ENCODE data around the gene IPO11. TPM values are rescaled to one million over a fixed set of nuclear protein-coding genes. Genes with fewer than 3 reads are reported as not detected.
"Not testable (repeated sequence)": the region's sequence is repeated elsewhere in the genome, so short reads cannot be mapped to it uniquely, and the experiment has no call there.

IPO11 gene
- total and polyA plus RNA-seq, 7 experiments from 2014 or later = 5.9 to 29.0 (median 23.2) TPM

DNA sequence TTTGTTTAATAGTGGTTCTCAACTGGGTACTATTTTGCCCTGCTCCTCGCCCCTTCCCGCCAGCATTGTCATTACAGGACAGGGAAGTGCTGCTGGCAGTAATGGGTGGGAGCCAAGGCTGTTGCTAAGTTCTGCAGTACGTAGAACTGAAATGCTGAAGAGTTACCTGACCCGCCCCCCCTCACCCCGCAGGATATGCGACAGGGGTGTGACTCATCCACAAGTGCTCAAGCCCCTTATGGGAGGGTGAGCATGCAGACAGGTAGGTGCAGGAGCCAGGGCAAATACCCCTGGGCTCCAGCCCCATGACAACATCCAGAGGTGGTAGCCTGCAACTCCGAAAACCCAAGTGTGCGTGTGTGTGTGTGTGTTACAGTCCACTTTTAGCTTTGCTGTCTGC, 201.8 kb downstream of the IPO11 start:
- no peaks in the 10 kb centered on the region for H3K27me3 Mint-ChIP-seq

DNA sequence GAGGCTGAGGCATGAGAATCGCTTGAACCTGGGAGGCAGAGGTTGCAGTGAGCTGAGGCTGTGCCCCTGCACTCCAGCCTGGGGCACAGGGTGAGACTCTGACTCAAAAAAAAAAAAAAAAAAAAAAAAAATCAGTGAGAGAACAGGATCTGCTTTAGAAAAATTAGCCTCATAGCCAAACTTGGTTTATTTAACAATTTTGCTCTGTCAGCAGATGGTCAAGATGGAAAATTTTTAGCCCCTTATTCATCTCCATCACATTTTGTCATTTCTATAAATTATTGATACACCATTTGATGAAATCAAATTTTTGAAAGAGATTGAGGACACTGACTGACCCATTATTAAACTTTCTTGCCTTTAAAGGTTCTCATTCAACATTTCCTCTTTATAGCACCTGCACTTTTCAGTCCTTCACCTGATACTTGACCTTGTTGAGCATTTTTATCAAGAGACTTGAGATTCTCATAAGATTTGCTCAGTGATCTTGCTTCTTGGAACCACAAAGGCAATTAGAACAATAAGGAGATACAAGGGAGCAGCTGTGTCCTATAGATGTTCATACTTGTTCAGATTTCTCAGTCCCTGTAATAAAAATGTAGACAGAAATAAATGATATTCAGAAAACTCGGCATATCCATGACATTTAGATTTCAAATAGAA, 204.2 kb downstream of the IPO11 start:
- peaks cover 0 to 11% (median 0%) of the 10 kb centered on the region in 7 donors for H3K4me1 Mint-ChIP-seq
- H3K9me3 Mint-ChIP-seq = peaks cover 0 to 2% (median 0%) of the 10 kb centered on the region in 11 donors
- Histone ChIP-seq H3K4me1 (ENCODE audit: control insufficient read depth in 2 of 2, insufficient read depth in 2 of 2, low read length in 2 of 2) (no peaks in the 10 kb centered on the region), H3K9me3 (ENCODE audit: control insufficient read depth in 2 of 3, low read length in 3 of 3) (no peaks in the 10 kb centered on the region), H3K27me3 (ENCODE audit: control insufficient read depth in 2 of 2, insufficient read depth in 2 of 2, low read length in 2 of 2) (no peaks in the 10 kb centered on the region), H3K27ac (ENCODE audit: low read depth, low read length) (no peak overlapping the region), H3K36me3 (ENCODE audit: control insufficient read depth in 2 of 3, insufficient read depth in 3 of 3, low read length in 3 of 3) (no peaks in the 10 kb centered on the region), H3K4me3 (ENCODE audit: low read length) (no peak overlapping the region)
- intact Hi-C loops (cut with micrococcal nuclease) = no loop called here
- no peaks in the 10 kb centered on the region for H3K27me3 Mint-ChIP-seq
- H3K4me3 Mint-ChIP-seq = no peak overlapping the region
- ATAC-seq = no peak
- POLR2A ChIA-PET = no interaction called here
- CTCF ChIA-PET = no interaction called here
- no peak for DNase-seq
- no peak overlapping the region for H3K27ac Mint-ChIP-seq
- H3K36me3 Mint-ChIP-seq = peaks cover 0 to 29% (median 15%) of the 10 kb centered on the region in 5 donors

More for the DNA sequence above, 201.8 kb downstream of the IPO11 start:
- Histone ChIP-seq H3K27me3 (ENCODE audit: control insufficient read depth in 2 of 2, insufficient read depth in 2 of 2, low read length in 2 of 2) (no peaks in the 10 kb centered on the region), H3K9me3 (ENCODE audit: control insufficient read depth in 2 of 3, low read length in 3 of 3) (no peaks in the 10 kb centered on the region), H3K4me3 (ENCODE audit: low read length) (no peak overlapping the region), H3K36me3 (ENCODE audit: control insufficient read depth in 2 of 3, insufficient read depth in 3 of 3, low read length in 3 of 3) (no peaks in the 10 kb centered on the region), H3K4me1 (ENCODE audit: control insufficient read depth in 2 of 2, insufficient read depth in 2 of 2, low read length in 2 of 2) (no peaks in the 10 kb centered on the region), H3K27ac (ENCODE audit: low read depth, low read length) (no peak overlapping the region)
- DNase-seq (no peak), ATAC-seq (no peak)
- Mint-ChIP-seq H3K4me1 (peaks cover 0 to 5% (median 0%) of the 10 kb centered on the region in 7 donors), H3K36me3 (peaks cover 5 to 38% (median 25%) of the 10 kb centered on the region in 5 donors), H3K27ac (no peak overlapping the region), H3K4me3 (no peak overlapping the region), H3K9me3 (peaks cover 0 to 4% (median 0%) of the 10 kb centered on the region in 11 donors)
- CTCF ChIA-PET = no interaction called here
- POLR2A ChIA-PET = no interaction called here
- intact Hi-C loops (cut with micrococcal nuclease) = no loop called here

- peaks cover 0 to 26% (median 15%) of the 10 kb centered on the region in 5 donors for H3K36me3 Mint-ChIP-seq
- intact Hi-C loops (cut with micrococcal nuclease) = no loop called here
- ChIA-PET CTCF (no interaction called here), POLR2A (no interaction called here)
- Histone ChIP-seq H3K27me3 (ENCODE audit: control insufficient read depth in 2 of 2, insufficient read depth in 2 of 2, low read length in 2 of 2) (no peaks in the 10 kb centered on the region), H3K4me3 (ENCODE audit: low read length) (no peak overlapping the region), H3K27ac (ENCODE audit: low read depth, low read length) (no peak overlapping the region), H3K9me3 (ENCODE audit: control insufficient read depth in 2 of 3, low read length in 3 of 3) (no peaks in the 10 kb centered on the region), H3K36me3 (ENCODE audit: control insufficient read depth in 2 of 3, insufficient read depth in 3 of 3, low read length in 3 of 3) (no peaks in the 10 kb centered on the region), H3K4me1 (ENCODE audit: control insufficient read depth in 2 of 2, insufficient read depth in 2 of 2, low read length in 2 of 2) (no peaks in the 10 kb centered on the region)
- peak overlapping the region in 1 of 9 donors; percentile 32 for H3K27ac Mint-ChIP-seq
- H3K9me3 Mint-ChIP-seq = peaks cover 0 to 2% (median 0%) of the 10 kb centered on the region in 11 donors
- H3K4me1 Mint-ChIP-seq = peaks cover 0 to 11% (median 0%) of the 10 kb centered on the region in 7 donors
- no peaks in the 10 kb centered on the region for H3K27me3 Mint-ChIP-seq
- ATAC-seq (no peak), DNase-seq (no peak)
- no peak overlapping the region for H3K4me3 Mint-ChIP-seq
Measured at GRCh38 chr5:62617943-62618342, 205.4 kb downstream of the IPO11 start.

DNA sequence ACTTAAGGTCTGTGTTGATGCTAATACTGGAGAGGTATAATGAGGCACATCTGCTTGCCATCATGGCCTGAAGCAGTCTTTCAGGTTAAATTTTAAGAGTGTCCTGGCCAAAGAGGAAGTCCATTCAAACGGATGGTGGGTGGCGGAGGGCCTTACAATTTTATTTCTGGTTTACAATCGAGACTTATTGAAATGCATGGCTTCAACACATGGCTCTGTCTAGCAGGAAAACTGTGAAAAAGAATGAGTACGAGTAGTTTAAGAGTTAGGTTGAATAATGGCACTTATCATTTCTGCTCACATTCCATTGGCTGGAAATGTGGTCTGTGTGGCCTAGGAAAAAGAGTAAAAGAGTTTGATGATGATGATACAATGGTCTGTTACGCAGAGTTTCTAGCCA, 208.2 kb downstream of the IPO11 start:
- H3K9me3 Mint-ChIP-seq = no peaks in the 10 kb centered on the region
- CTCF ChIA-PET = no interaction called here
- ATAC-seq = no peak
- H3K4me1 Mint-ChIP-seq = peaks cover 0 to 6% (median 0%) of the 10 kb centered on the region in 7 donors
- Histone ChIP-seq H3K27me3 (ENCODE audit: control insufficient read depth in 2 of 2, insufficient read depth in 2 of 2, low read length in 2 of 2) (no peaks in the 10 kb centered on the region), H3K4me1 (ENCODE audit: control insufficient read depth in 2 of 2, insufficient read depth in 2 of 2, low read length in 2 of 2) (no peaks in the 10 kb centered on the region), H3K36me3 (ENCODE audit: control insufficient read depth in 2 of 3, insufficient read depth in 3 of 3, low read length in 3 of 3) (no peaks in the 10 kb centered on the region), H3K4me3 (ENCODE audit: low read length) (no peak overlapping the region), H3K9me3 (ENCODE audit: control insufficient read depth in 2 of 3, low read length in 3 of 3) (no peaks in the 10 kb centered on the region), H3K27ac (ENCODE audit: low read depth, low read length) (no peak overlapping the region)
- H3K27ac Mint-ChIP-seq = peak overlapping the region in 1 of 9 donors; percentile 78
- no peaks in the 10 kb centered on the region for H3K27me3 Mint-ChIP-seq
- intact Hi-C loops (cut with micrococcal nuclease) = no loop called here
- POLR2A ChIA-PET = no interaction called here
- H3K36me3 Mint-ChIP-seq = peaks cover 0 to 5% (median 0%) of the 10 kb centered on the region in 5 donors
- DNase-seq = no peak
- H3K4me3 Mint-ChIP-seq = no peak overlapping the region

- ChIA-PET POLR2A (no interaction called here), CTCF (no interaction called here)
- Histone ChIP-seq H3K36me3 (ENCODE audit: control insufficient read depth in 2 of 3, insufficient read depth in 3 of 3, low read length in 3 of 3) (no peaks in the 10 kb centered on the region), H3K4me3 (ENCODE audit: low read length) (no peak overlapping the region), H3K27ac (ENCODE audit: low read depth, low read length) (no peak overlapping the region), H3K4me1 (ENCODE audit: control insufficient read depth in 2 of 2, insufficient read depth in 2 of 2, low read length in 2 of 2) (no peaks in the 10 kb centered on the region), H3K9me3 (ENCODE audit: control insufficient read depth in 2 of 3, low read length in 3 of 3) (no peaks in the 10 kb centered on the region), H3K27me3 (ENCODE audit: control insufficient read depth in 2 of 2, insufficient read depth in 2 of 2, low read length in 2 of 2) (no peaks in the 10 kb centered on the region)
- ATAC-seq = no peak
- intact Hi-C loops (cut with micrococcal nuclease) = no loop called here
- Mint-ChIP-seq H3K27me3 (no peaks in the 10 kb centered on the region), H3K27ac (peak overlapping the region in 2 of 9 donors; percentile 22 to 78), H3K4me1 (peaks cover 0 to 6% (median 0%) of the 10 kb centered on the region in 7 donors), H3K9me3 (no peaks in the 10 kb centered on the region), H3K4me3 (no peak overlapping the region), H3K36me3 (peaks cover 0 to 4% (median 0%) of the 10 kb centered on the region in 5 donors)
- no peak for DNase-seq
Measured at GRCh38 chr5:62621280-62621679, 208.7 kb downstream of the IPO11 start.

- H3K9me3 ChIP-seq (ENCODE audit: control insufficient read depth in 2 of 3, low read length in 3 of 3) = no peaks in the 10 kb centered on the region
- intact Hi-C loops (cut with micrococcal nuclease) = no loop called here
Measured at GRCh38 chr5:62623271-62623670, 210.7 kb downstream of the IPO11 start.

DNA sequence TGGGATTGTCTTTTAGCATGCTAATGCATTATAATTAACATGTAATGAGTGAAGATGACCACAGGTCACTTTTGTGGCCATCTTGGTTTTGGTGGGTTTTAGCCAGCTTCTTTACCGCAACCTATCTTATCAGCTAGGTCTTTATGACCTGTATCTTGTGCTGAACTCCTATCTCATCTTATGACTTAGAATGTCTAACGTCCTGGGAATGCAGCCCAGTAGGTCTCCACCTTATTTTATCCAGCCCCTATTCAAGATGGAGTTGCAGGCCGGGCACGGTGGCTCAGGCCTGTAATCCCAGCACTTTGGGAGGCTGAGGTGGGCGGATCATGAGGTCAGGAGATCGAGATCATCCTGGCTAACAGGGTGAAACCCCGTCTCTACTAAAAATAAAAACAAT, 211.9 kb downstream of the IPO11 start:
- H3K4me1 ChIP-seq (ENCODE audit: control insufficient read depth in 2 of 2, insufficient read depth in 2 of 2, low read length in 2 of 2); POLR2A ChIA-PET; H3K4me3 Mint-ChIP-seq; H3K9me3 ChIP-seq (ENCODE audit: control insufficient read depth in 2 of 3, low read length in 3 of 3); ATAC-seq; H3K27me3 Mint-ChIP-seq; H3K4me1 Mint-ChIP-seq; intact Hi-C loops (cut with micrococcal nuclease); H3K27ac ChIP-seq (ENCODE audit: low read depth, low read length); H3K9me3 Mint-ChIP-seq; H3K27me3 ChIP-seq (ENCODE audit: control insufficient read depth in 2 of 2, insufficient read depth in 2 of 2, low read length in 2 of 2); CTCF ChIA-PET; DNase-seq; H3K36me3 Mint-ChIP-seq; H3K4me3 ChIP-seq (ENCODE audit: low read length): not testable (repeated sequence)
- peaks cover 0 to 14% (median 0%) of the 10 kb centered on the region in 3 experiments for H3K36me3 ChIP-seq (ENCODE audit: control insufficient read depth in 2 of 3, insufficient read depth in 3 of 3, low read length in 3 of 3)
- H3K27ac Mint-ChIP-seq = peak overlapping the region in 2 of 9 donors; percentile 14 to 80

More at GRCh38 chr5:62623271-62623670, 210.7 kb downstream of the IPO11 start:
- H3K4me3 ChIP-seq (ENCODE audit: low read length) = no peak overlapping the region
- ATAC-seq (no peak), DNase-seq (no peak)
- no peak overlapping the region for H3K4me3 Mint-ChIP-seq
- H3K27me3 ChIP-seq (ENCODE audit: control insufficient read depth in 2 of 2, insufficient read depth in 2 of 2, low read length in 2 of 2) = no peaks in the 10 kb centered on the region
- H3K4me1 Mint-ChIP-seq = peaks cover 0 to 6% (median 0%) of the 10 kb centered on the region in 7 donors
- H3K36me3 Mint-ChIP-seq = peaks cover 0 to 4% (median 0%) of the 10 kb centered on the region in 5 donors
- H3K27ac Mint-ChIP-seq = no peak overlapping the region
- POLR2A ChIA-PET = no interaction called here
- H3K36me3 ChIP-seq (ENCODE audit: control insufficient read depth in 2 of 3, insufficient read depth in 3 of 3, low read length in 3 of 3) = peaks cover 0 to 14% (median 0%) of the 10 kb centered on the region in 3 experiments
- CTCF ChIA-PET = no interaction called here
- no peaks in the 10 kb centered on the region for H3K9me3 Mint-ChIP-seq
- H3K27ac ChIP-seq (ENCODE audit: low read depth, low read length) = no peak overlapping the region
- no peaks in the 10 kb centered on the region for H3K27me3 Mint-ChIP-seq
- H3K4me1 ChIP-seq (ENCODE audit: control insufficient read depth in 2 of 2, insufficient read depth in 2 of 2, low read length in 2 of 2) = no peaks in the 10 kb centered on the region
